C4-2B (cell line): ENCODE measurements around the gene FAM53B.

Source experiments
- CTCF ChIP-seq: fragments of 450-650 bp; conservative IDR thresholded peaks from 2 replicates; pipeline ENCODE4 v1.5.1; 2017; ENCODE audit warnings: mild to moderate bottlenecking
- ZFX ChIP-seq: fragments of 450-650 bp; IDR thresholded peaks from 2 replicates; pipeline ENCODE4 v1.6.1; 2017

GRCh38 chr10:124730790-124731189 is 13.4 kb downstream of the FAM53B start:
- TF ChIP-seq CTCF (no peak), ZFX (no peak)
